ENCODE results near the gene FITM2.
A peak's percentile ranks its signal among the peaks of the same experiment; 100 is the strongest.
"Not testable (repeated sequence)": the region's sequence is repeated elsewhere in the genome, so short reads cannot be mapped to it uniquely, and the experiment has no call there.

FITM2 gene

DNA sequence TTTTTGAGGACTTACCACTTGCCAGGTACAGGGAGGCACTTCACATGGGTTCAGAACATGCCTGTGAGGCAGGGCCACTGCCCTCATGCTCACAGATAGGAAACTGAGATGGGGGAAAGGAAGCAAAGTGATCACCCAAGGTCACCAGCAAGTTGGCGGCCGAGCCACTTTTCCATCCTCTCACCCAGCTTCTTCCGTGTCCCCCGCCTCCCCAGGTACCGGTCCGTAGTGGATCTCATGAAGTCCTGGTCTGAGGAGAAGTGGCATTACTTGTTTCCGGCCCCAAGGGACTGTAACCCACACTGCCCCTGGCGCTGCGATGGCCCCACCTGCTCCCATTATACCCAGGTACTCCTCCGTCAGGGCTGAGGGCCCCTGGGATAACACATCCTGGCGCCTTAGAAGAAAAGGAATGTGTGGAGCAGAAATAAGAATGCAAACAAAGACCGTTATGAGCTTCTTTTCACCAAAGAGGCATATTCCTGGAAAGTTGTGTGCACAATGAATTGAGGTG, 32.2 kb upstream of the FITM2 start:
- no peaks in the 10 kb centered on the region for H3K4me1 Mint-ChIP-seq (ENCODE audit: low read depth)
- no peak overlapping the region for H3K4me3 Mint-ChIP-seq
- H3K9me3 Mint-ChIP-seq: no peaks in the 10 kb centered on the region
- no peaks in the 10 kb centered on the region for H3K27me3 Mint-ChIP-seq
- no peak for DNase-seq
- H3K36me3 Mint-ChIP-seq (ENCODE audit: low read depth): no peaks in the 10 kb centered on the region
- H3K27ac Mint-ChIP-seq: no peak overlapping the region

DNA sequence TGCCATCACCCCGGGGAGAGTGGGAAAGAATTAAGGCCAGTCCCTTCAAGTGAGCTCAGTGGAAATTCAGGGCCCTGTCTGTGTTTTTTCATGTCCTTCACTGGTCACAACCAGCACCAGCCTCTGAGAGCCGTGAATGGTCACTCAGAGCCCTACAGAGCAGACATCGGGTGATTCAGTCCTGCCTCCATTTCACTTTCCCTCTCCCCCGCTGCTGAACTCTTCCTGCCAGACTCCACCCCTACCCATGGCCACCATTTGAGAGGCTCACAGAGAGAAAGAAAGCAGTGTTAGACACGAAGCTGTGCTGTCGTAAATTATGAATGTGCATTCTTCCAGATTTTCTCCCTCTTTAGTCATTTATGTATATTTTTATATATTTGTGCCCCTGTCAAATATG, 31.2 kb upstream of the FITM2 start:
- no peak for DNase-seq
- H3K4me3 Mint-ChIP-seq: no peak overlapping the region
- H3K4me1 Mint-ChIP-seq (ENCODE audit: low read depth): no peaks in the 10 kb centered on the region
- H3K36me3 Mint-ChIP-seq (ENCODE audit: low read depth): no peaks in the 10 kb centered on the region
- H3K27me3 Mint-ChIP-seq: peaks cover 3% of the 10 kb centered on the region
- no peak overlapping the region for H3K27ac Mint-ChIP-seq
- no peaks in the 10 kb centered on the region for H3K9me3 Mint-ChIP-seq

- no peak for DNase-seq
- H3K27me3 Mint-ChIP-seq: peaks cover 13% of the 10 kb centered on the region
- H3K9me3 Mint-ChIP-seq: no peaks in the 10 kb centered on the region
- H3K4me3 Mint-ChIP-seq: no peak within 1 kb of the TSS
- no peak within 1 kb of the TSS for H3K27ac Mint-ChIP-seq
- no peaks in the 10 kb centered on the region for H3K4me1 Mint-ChIP-seq (ENCODE audit: low read depth)
- no peaks in the 10 kb centered on the region for H3K36me3 Mint-ChIP-seq (ENCODE audit: low read depth)
Observed at GRCh38 chr20:44336725-44337380, 25.9 kb upstream of the FITM2 start, which contains the start of gene R3HDML. TSS of gene R3HDML (plus strand) at chr20:44337043. CDS start at chr20:44337158, 115 bp downstream.

- Mint-ChIP-seq H3K36me3 (ENCODE audit: low read depth) (no peaks in the 10 kb centered on the region), H3K27me3 (peaks cover 13% of the 10 kb centered on the region), H3K4me3 (no peak overlapping the region), H3K9me3 (no peaks in the 10 kb centered on the region), H3K4me1 (ENCODE audit: low read depth) (no peaks in the 10 kb centered on the region), H3K27ac (no peak overlapping the region)
- DNase-seq: no peak
Observed at GRCh38 chr20:44336086-44336485, 25.1 kb upstream of the FITM2 start.

DNA sequence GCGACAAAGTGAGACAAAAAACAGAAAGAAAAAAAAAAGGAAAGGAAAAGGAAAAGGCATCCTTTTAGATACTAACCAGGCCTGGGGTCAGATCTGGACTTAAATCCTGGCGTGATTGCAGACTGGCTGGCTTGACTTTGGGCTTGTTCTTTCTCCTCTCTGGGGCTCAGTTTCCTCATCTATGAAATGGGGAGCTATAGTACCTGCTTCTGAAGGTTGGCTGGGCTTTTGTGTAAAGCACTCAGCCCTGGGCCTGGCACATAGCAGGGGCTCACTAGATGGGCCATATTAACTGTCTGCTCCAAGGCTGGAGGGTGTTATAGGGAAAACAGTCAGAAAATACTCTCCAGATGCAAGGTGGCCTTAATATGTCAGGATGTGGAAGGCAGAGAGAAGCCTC, 24.7 kb upstream of the FITM2 start:
- H3K9me3 Mint-ChIP-seq: no peaks in the 10 kb centered on the region
- no peak overlapping the region for H3K27ac Mint-ChIP-seq
- no peak overlapping the region for H3K4me3 Mint-ChIP-seq
- no peak for DNase-seq
- no peaks in the 10 kb centered on the region for H3K4me1 Mint-ChIP-seq (ENCODE audit: low read depth)
- no peaks in the 10 kb centered on the region for H3K36me3 Mint-ChIP-seq (ENCODE audit: low read depth)
- peaks cover 13% of the 10 kb centered on the region for H3K27me3 Mint-ChIP-seq

GRCh38 chr20:44334709-44335108, 23.7 kb upstream of the FITM2 start:
- Mint-ChIP-seq H3K27ac (no peak overlapping the region), H3K4me1 (ENCODE audit: low read depth) (no peaks in the 10 kb centered on the region), H3K4me3 (no peak overlapping the region), H3K27me3 (peaks cover 13% of the 10 kb centered on the region), H3K9me3 (no peaks in the 10 kb centered on the region), H3K36me3 (ENCODE audit: low read depth) (no peaks in the 10 kb centered on the region)
- DNase-seq: no peak

GRCh38 chr20:44334306-44334705, 23.3 kb upstream of the FITM2 start:
- H3K9me3 Mint-ChIP-seq: no peaks in the 10 kb centered on the region
- no peak for DNase-seq
- H3K36me3 Mint-ChIP-seq (ENCODE audit: low read depth): no peaks in the 10 kb centered on the region
- no peaks in the 10 kb centered on the region for H3K4me1 Mint-ChIP-seq (ENCODE audit: low read depth)
- H3K4me3 Mint-ChIP-seq: no peak overlapping the region
- H3K27me3 Mint-ChIP-seq: peaks cover 13% of the 10 kb centered on the region
- H3K27ac Mint-ChIP-seq: no peak overlapping the region

DNA sequence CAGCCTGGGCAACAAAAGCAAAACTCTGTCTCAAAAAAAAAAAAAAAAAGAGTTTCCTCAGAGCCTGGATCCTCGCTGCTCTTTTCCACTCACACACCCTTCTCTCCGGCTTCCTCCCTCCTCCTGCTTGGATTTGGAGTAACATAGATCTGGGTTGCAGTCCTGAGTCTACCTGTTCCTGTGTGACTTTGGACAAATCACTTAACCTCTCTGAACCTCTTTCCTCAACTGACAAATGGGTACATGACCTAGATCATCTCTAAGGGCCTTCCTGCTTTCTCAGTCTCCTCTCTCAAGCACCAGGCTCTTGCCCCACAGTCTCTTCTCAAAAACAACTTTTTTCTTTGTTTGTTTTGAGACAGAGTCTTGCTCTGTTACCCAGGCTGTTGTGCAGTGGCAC, 20.2 kb upstream of the FITM2 start:
- Mint-ChIP-seq H3K27ac (no peak overlapping the region), H3K4me1 (ENCODE audit: low read depth) (peaks cover 1% of the 10 kb centered on the region), H3K4me3 (no peak overlapping the region), H3K36me3 (ENCODE audit: low read depth) (no peaks in the 10 kb centered on the region), H3K27me3 (peaks cover 8% of the 10 kb centered on the region), H3K9me3 (no peaks in the 10 kb centered on the region)
- DNase-seq: no peak

GRCh38 chr20:44328428-44328827, 17.4 kb upstream of the FITM2 start:
- Mint-ChIP-seq H3K4me1 (ENCODE audit: low read depth) (peaks cover 1% of the 10 kb centered on the region), H3K36me3 (ENCODE audit: low read depth) (no peaks in the 10 kb centered on the region), H3K27me3 (peaks cover 5% of the 10 kb centered on the region), H3K27ac (no peak overlapping the region), H3K9me3 (no peaks in the 10 kb centered on the region), H3K4me3 (no peak overlapping the region)
- DNase-seq: no peak

DNA sequence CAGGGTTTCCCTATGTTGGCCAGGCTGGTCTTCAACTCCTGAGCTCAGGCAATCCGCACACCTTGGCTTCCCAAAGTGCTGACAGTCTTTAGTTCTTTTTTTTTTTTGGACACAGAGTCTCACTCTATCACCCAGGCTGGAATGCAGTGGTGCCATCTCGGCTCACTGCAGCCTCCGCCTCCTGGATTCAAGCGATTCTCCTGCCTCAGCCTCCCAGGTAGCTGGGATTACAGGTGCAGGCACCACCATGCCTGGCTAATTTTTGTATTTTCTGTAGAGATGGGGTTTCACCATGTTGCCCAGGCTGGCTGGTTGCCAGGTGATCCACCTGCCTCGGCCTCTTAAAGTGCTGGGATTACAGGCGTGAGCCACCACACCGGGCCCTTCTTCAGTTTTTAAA, 16.7 kb upstream of the FITM2 start:
- H3K27me3 Mint-ChIP-seq; H3K4me1 Mint-ChIP-seq (ENCODE audit: low read depth); H3K36me3 Mint-ChIP-seq (ENCODE audit: low read depth); DNase-seq; H3K4me3 Mint-ChIP-seq; H3K9me3 Mint-ChIP-seq: not testable (repeated sequence)
- peak overlapping the region; percentile 55 for H3K27ac Mint-ChIP-seq

- Mint-ChIP-seq H3K4me1 (ENCODE audit: low read depth) (peaks cover 1% of the 10 kb centered on the region), H3K4me3 (peak overlapping the region; percentile 29), H3K27me3 (peaks cover 5% of the 10 kb centered on the region), H3K36me3 (ENCODE audit: low read depth) (no peaks in the 10 kb centered on the region), H3K27ac (no peak overlapping the region), H3K9me3 (no peaks in the 10 kb centered on the region)
- peak; percentile 72 for DNase-seq
Observed at GRCh38 chr20:44326391-44327159, 15.6 kb upstream of the FITM2 start.

GRCh38 chr20:44324343-44324742, 13.3 kb upstream of the FITM2 start:
- H3K9me3 Mint-ChIP-seq: no peaks in the 10 kb centered on the region
- H3K4me3 Mint-ChIP-seq: no peak overlapping the region
- H3K27ac Mint-ChIP-seq: no peak overlapping the region
- H3K27me3 Mint-ChIP-seq: peaks cover 5% of the 10 kb centered on the region
- peaks cover 1% of the 10 kb centered on the region for H3K4me1 Mint-ChIP-seq (ENCODE audit: low read depth)
- DNase-seq: no peak
- no peaks in the 10 kb centered on the region for H3K36me3 Mint-ChIP-seq (ENCODE audit: low read depth)

DNA sequence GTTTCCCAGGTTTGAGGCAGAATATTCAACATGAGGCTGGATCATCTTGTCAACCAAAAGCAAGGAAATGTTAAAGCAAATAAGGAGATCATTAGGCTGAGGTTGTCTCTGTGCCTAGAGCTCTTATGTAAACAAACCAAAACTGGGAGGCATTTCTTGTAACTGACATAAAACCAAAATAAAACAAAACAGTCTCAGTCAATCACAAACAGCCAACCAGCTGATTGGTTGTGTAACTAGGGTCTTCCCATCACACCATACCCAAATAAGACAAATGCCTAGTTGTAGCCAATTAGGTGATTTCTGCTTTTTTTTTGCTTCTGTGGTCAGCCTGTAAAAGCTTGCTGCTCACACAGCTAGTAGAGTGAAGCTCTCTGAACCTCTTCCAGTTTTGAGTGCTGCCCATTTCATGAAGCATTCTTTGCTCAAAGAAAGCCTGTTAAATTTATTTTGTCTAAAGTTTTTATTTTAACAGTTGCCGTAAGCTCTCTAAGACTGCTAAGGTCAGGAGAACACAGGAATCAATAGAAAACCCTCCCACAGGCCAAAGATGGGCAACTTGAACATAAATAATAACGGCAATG, 8.9 kb upstream of the FITM2 start:
- no peak overlapping the region for H3K4me3 Mint-ChIP-seq
- peaks cover 9% of the 10 kb centered on the region for H3K27me3 Mint-ChIP-seq
- H3K36me3 Mint-ChIP-seq (ENCODE audit: low read depth): no peaks in the 10 kb centered on the region
- no peak for DNase-seq
- H3K27ac Mint-ChIP-seq: no peak overlapping the region
- H3K9me3 Mint-ChIP-seq: no peaks in the 10 kb centered on the region
- H3K4me1 Mint-ChIP-seq (ENCODE audit: low read depth): no peaks in the 10 kb centered on the region

GRCh38 chr20:44314870-44315269, 3.9 kb upstream of the FITM2 start:
- DNase-seq: no peak
- Mint-ChIP-seq H3K4me3 (no peak overlapping the region), H3K4me1 (ENCODE audit: low read depth) (peaks cover 12% of the 10 kb centered on the region), H3K27ac (no peak overlapping the region), H3K27me3 (peaks cover 7% of the 10 kb centered on the region), H3K9me3 (no peaks in the 10 kb centered on the region), H3K36me3 (ENCODE audit: low read depth) (peaks cover 8% of the 10 kb centered on the region)

Data from activated T-cell treated with anti-CD3 and anti-CD28 coated beads, Interleukin-2, amount 50 U/mL, for 24 hours (primary cell).